Erythroblast (primary cell): ENCODE data around the gene APOC4.

Source experiments
- GATA1 ChIP-seq: IDR thresholded peaks from 2 replicates; pipeline ENCODE4 v1.6.1; 2011; ENCODE audit warnings: low read depth, mild to moderate bottlenecking, control low read depth, low read length, moderate library complexity
- POLR2A ChIP-seq: IDR thresholded peaks from 2 replicates; pipeline ENCODE4 v1.6.1; 2011; ENCODE audit warnings: mild to moderate bottlenecking, low read length

GRCh38 chr19:44985445-44985844, 43.4 kb downstream of the APOC4 start:
- TF ChIP-seq POLR2A (no peak), GATA1 (no peak)
